ENCODE results near the gene MZT2B. TPM values are rescaled to one million over a fixed set of nuclear protein-coding genes. Genes with fewer than 3 reads are reported as not detected.
A peak's percentile ranks its signal among the peaks of the same experiment; 100 is the strongest.
"Not testable (repeated sequence)": the region's sequence is repeated elsewhere in the genome, so short reads cannot be mapped to it uniquely, and the experiment has no call there.

Gene MZT2B
- total RNA-seq, 1 experiment from 2014 or later = 112 TPM

DNA sequence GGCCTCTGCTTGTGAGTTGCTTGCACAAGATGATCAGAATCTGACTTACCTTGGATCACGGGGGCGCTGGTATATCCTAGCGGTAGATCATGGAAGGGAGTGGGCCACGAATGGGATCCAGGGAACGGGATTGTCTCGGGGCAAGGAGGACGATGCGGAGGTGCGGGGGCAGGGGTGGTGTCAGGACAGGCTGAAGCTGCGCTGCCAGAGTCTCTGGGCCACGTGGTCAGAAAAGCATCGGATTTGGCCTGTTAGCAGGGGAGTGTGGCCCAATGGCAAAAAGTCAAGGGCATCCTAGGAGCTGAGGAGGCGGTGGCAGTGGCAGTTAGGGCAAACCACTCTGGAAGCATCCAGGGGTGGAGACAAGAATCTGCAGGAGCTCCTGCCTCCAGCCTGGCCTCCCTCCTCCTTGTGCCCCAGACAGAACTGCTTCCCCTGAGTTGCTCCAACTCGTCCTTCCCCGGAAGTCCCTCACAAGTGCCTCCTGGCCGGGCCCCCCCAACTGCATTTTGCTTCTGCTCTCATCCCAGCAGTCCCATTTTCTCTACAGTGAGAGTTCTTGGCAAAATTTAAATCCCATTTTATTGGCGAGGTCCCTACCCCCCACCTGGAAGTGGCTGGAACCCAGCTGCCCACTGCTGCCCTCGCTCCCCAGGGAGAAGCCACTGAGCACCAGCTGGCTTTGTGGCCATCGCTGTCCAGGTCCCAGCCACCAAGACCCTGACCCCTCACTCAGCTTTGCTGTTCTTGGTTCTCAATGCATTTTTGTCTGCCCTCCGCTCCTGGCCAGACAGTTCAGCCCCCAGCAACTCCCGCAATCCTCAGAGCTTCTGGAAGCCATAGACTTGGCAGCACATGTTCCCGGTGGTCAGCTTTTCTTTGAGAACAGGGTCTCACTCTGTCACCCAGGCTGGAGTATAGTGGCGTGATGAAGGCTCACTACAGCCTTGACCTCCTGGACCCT, 31.6 kb upstream of the MZT2B start:
- DNase-seq (ENCODE audit: low read depth, low spot score) = no peak
- in situ Hi-C loops (cut with HindIII; ENCODE audit: low pct_unique_long_range_greater_than_20kb, low sequenced_read_pairs) = no loop called here

DNA sequence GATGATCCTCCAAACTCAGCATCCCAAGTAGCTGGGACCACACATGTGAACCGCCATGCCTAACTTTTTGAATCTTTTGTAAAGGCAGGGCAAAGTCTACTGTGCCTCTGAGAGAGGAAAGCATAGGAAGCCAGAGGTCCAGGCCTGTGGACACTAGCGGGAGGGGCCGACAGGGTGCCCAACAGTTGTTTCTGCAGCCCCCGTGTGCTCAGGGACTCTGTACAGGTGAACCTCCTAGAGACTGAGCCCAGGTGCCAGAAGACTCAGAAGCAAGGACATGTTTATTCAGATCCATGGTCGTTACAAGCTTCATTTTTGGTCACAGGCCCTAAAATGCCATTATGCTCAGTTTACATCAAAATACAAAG, 30.9 kb upstream of the MZT2B start:
- DNase-seq (ENCODE audit: low read depth, low spot score); in situ Hi-C loops (cut with HindIII; ENCODE audit: low pct_unique_long_range_greater_than_20kb, low sequenced_read_pairs): not testable (repeated sequence)

DNA sequence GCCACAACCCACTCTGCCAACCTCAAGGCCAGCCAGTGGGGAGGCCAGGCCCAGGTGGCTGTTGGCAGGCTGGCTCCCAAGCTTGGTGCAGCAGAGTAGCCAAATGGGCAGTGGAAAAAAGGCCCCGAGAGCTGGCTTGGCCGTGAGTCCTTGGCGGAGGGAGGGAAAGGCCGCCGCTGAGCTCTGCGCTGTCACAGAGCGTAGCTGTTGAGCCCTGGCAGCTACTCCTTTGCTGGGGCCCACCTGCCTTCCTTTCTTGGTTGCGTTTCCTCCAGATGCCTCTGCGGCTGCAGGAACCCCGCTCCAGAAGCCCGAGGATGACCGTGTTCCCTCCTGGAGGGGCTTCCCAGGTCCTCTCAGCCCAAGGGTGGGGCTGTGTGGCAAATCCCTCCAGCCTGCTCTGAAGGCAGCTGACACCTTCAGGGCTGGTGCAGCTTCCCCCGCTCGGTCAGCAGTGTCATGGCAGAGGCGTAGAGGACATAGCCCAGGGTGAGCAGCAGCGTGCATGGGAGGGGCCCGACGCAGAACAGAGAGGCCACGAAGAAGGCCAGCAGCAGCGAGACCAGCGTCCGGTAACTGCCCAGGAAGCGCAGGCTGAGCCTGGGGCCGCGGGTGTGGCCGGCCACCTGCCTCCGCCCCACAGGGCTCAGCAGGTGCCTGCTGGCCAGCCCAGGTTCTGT, 29.8 kb upstream of the MZT2B start:
- in situ Hi-C loops (cut with HindIII; ENCODE audit: low pct_unique_long_range_greater_than_20kb, low sequenced_read_pairs) = not testable (repeated sequence)

DNA sequence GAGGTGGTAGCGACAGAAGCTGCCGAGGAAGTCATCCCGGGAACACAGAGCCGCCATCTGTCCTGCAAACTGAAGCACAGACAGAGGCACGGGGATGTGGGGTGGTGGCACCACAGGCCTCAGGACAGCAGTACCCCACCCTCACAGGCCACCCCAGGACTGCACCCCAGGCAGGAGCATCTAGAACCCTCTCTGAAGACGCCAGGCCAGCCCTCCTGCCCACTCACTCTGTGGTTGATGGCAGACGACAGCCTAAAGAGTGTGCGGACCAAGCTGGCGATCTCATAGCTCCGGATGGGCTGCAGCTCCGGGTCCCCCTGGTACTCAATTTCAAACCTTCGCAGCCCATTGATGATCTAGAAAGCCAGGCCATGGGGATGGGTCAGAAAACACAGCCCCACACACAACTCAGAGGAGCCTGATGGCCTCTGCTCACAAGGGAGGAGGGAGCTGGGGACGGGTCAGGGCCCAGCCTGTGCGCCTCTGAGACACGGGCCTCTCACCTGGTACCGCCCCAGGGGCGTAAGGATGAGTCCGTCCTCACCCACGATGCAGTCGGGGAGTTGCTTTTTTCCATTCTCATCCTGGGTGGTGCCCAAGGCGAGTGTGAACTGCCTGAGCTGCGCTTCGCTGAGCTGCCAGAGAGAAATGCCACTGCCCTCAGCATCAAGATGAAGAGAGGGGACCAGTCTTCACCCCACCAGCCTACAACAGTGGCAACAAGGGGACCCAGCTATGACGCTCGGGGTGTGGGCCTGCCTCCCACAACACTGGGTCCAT, 29.1 kb upstream of the MZT2B start:
- DNase-seq (ENCODE audit: low read depth, low spot score) = no peak
- in situ Hi-C loops (cut with HindIII; ENCODE audit: low pct_unique_long_range_greater_than_20kb, low sequenced_read_pairs) = no loop called here

More for the DNA sequence above, 29.8 kb upstream of the MZT2B start:
- DNase-seq (ENCODE audit: low read depth, low spot score) = not testable (repeated sequence)

DNA sequence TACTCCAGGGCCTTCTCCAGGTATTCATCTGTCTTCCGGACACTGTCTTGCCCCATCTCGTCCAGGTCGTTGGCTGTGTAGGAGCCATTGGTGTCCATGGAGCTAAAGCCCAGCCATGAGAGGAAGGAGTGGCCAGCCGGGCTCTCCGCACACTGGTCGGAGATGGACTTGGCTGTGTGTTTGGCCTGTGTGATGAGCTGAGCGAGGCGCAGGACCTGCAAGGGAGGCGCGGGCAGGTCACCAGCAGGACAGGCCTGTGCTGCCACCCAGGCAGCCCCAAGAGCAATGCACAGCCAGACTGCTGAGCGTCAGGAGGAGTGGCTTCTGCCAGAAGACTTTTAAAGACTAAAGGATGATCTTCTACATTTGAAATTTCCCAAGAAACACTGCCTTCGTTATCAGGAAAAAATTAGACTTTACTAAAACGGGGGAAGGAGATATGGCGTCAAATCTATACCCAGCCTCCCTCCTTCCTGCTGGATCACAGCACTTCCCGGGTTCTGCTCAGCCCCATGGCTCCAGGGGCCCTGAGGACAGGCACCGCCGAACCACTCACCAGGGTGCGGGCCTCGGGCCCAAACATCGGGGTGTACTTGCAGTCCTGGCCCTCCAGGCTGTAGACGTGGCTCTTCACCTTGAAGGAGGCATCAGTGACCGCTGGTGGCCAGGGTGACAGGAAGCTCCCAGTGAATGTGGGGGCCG, 28.2 kb upstream of the MZT2B start:
- in situ Hi-C loops (cut with HindIII; ENCODE audit: low pct_unique_long_range_greater_than_20kb, low sequenced_read_pairs); DNase-seq (ENCODE audit: low read depth, low spot score): not testable (repeated sequence)

DNA sequence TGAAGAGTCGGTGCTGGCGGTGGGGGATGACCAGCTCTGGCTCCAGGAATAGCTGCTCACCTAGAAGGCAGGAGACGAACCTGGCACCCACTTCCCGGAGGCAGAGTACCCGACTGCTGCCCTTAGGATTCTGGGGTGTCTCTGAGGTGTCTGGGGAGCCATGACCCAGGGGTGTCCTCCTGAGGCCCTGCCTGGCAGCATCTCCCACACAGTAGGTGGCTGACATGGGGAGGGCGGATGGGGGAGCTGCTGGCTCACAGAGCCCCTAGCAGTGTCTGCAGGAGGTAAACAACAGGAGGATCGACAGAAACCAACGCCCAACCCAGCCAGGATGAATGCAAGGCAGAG, 27.7 kb upstream of the MZT2B start:
- DNase-seq (ENCODE audit: low read depth, low spot score); in situ Hi-C loops (cut with HindIII; ENCODE audit: low pct_unique_long_range_greater_than_20kb, low sequenced_read_pairs): not testable (repeated sequence)

DNA sequence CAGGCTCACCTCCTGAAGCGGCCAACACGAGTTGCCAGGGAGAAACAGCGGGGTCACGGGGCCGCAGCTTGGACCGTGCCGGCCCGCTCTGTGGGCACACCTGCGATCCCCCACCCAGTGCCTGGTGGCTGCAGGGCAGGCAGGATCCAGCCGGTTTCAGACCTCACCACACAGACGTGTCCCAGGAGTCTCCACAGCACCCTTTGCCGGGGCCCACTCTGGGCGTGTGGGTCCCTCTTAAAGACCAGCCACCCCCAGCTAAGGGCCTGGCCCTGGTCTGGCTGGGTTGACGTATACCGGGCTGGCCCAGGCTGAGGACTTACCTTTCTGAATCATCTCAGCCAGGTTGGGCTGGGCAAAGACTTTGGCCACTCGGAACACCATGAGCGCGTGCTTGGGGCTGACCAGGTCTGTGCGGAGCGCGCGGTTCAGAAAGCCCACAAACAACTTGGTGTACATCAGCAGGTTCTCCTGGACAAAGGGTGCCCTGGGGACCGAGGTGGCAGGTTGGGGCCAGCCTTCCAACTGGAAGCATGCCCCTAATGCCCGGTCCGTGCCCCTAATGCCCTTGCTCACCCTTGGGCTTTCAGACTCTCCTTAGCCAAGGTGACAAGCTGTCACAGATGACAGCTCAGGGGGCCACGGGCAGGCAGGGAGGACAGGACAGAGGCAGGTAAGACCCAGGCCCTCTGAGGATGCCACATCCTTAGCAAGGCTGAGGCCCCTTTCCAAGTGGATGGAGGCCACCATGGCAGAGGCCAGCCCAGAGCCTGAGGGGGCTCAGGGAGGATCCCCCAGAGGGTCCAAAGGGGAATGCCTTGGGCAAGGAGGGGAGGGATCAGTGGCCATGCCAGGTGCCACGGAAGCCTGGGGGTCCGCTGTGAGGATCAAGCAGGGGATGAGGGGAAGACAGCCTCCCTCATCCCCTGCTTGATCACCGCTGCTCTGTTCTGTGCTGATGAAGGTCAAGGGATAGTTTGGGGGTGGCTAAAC, 27.0 kb upstream of the MZT2B start:
- no peak for DNase-seq (ENCODE audit: low read depth, low spot score)
- in situ Hi-C loops (cut with HindIII; ENCODE audit: low pct_unique_long_range_greater_than_20kb, low sequenced_read_pairs) = no loop called here

DNA sequence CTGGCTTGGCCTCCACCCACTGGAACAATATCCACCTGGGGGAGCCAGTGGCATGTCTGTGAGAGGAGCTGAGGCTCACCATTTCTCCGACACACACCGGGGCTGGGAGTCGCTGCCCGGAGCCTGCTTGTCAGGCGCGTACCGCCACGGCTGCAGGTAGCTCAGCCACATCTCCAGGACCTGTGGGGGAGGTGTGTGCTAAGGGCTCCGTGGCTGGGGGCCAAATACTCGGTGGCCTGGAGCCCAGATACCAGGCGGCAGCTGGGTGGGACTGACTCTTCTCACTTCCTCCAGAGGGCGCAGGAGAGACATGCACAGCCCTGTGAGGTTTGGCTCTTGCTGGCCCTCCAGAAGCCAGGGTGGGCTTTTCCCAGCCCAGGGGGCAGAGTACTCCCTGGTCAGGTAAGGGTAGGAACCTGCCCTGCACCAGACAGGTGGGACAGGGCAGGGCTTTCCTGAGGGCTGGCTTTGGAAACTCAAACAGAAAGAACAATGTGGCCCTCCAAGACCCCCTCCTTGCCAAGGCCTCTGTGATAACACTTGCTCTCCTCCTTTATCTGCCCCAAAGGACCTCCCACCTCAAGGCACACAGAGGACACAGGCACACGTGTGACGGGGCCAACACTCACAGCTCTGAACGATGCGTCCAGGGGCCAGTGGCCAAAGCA, 26.0 kb upstream of the MZT2B start:
- DNase-seq (ENCODE audit: low read depth, low spot score) = peak; percentile 67
- in situ Hi-C loops (cut with HindIII; ENCODE audit: low pct_unique_long_range_greater_than_20kb, low sequenced_read_pairs) = not testable (repeated sequence)

DNA sequence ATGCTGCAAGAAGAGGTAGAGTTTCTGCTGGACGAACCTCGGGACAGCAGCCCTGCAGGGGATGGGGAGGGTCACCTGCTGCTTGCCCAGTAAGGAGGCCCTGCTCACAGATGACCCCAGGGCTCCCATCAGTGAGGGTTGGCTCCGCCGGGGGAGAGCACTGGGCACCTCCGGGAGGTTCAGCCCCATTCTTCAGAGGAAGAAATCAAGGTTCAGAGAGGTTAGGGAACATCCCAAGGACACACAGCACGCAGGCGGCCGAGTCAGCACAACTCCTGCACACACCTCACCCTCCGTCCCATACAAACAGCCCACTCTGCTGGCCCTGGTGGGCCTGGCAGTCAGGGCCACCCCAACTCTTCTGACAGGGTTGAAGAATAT, 25.4 kb upstream of the MZT2B start:
- in situ Hi-C loops (cut with HindIII; ENCODE audit: low pct_unique_long_range_greater_than_20kb, low sequenced_read_pairs) = no loop called here
- no peak for DNase-seq (ENCODE audit: low read depth, low spot score)

DNA sequence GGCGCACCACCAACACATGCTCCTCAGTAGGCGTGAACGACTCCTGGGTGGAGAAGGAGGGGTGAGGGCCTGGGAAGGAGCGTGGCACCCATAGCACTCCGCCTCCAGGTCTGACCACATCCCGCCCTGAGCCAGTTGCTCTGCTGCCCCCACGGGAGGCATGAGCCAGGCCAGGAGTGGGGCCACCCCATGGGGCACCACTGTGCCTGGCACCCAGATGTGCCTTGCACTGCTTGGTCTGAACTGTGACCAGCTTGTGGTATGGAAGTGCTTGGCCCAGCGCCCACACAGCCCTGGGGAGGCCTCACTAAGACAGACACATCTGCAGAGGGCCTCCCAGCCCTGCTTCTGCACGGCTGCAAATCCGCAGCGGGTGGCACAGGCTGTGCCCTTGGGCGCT, 24.7 kb upstream of the MZT2B start:
- in situ Hi-C loops (cut with HindIII; ENCODE audit: low pct_unique_long_range_greater_than_20kb, low sequenced_read_pairs); DNase-seq (ENCODE audit: low read depth, low spot score): not testable (repeated sequence)

DNA sequence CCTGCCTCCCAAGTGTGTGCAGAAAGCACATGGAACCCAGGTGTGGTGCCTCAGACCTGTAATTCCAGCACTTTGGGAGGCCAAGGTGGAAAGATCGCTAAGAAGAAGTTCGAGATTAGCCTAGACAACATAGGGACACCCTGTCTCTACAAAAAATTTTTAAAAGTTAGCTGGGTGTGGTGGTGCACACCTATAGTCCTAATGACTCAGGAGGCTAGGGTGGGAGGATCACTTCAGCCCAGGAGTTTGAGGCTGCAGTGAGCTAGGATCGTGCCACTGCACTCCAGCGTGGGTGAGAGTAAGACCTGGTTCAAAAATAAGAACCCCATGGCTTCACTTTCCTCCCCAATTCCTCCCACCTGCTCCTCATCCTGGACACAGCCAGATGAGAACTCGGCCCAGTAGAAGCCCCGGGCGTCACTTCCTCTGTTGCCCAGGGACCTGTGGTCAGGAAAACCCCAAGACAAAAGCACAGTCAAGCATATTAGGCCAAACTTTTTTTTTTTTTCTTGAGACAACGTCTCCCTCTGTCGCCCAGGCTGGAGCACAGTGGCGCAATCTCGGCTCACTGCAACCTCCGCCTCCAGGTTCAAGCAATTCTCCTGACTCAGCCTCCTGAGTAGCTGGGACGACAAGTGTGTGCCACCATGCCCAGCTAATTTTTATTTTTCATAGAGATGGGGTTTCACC, 24.1 kb upstream of the MZT2B start:
- in situ Hi-C loops (cut with HindIII; ENCODE audit: low pct_unique_long_range_greater_than_20kb, low sequenced_read_pairs) = not testable (repeated sequence)
- DNase-seq (ENCODE audit: low read depth, low spot score) = peak; percentile 52

DNA sequence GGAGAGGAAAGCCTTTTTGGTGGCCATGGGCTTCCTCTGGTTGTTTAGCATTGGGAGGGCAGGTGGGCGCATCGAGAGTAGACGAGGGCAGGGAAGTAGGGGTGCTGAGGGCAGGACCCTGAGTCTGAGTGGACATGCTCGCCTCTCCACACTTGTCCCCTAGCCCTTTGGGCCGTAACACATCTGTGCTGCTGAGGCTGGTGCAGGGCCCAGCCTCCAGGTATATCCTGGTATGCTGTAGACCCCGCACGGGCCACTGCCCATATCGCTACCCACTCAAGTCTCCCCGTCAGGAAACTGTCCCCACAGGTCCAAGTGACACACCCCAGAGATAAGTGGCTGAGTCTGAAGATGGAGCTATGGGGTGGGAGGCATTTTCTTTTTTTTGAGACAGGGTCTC, 23.4 kb upstream of the MZT2B start:
- DNase-seq (ENCODE audit: low read depth, low spot score) = no peak
- in situ Hi-C loops (cut with HindIII; ENCODE audit: low pct_unique_long_range_greater_than_20kb, low sequenced_read_pairs) = no loop called here

DNA sequence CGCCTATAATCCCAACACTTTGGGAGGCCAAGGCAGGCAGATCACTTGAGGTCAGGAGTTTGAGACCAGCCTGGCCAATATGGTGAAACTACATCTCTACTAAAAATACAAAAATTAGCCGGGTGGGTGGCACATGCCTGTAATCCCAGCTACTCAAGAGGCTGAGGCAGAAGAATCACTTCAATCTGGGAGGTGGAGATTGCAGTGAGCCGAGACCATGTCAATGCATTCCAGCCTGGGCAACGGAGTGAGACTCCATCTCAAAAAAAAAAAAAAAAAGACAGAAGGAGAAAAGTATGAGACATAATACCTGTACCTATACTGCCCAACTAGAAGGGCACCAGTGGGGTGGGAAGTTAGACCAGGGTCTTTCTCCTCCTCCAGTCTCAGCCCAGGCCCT, 22.7 kb upstream of the MZT2B start:
- in situ Hi-C loops (cut with HindIII; ENCODE audit: low pct_unique_long_range_greater_than_20kb, low sequenced_read_pairs); DNase-seq (ENCODE audit: low read depth, low spot score): not testable (repeated sequence)

DNA sequence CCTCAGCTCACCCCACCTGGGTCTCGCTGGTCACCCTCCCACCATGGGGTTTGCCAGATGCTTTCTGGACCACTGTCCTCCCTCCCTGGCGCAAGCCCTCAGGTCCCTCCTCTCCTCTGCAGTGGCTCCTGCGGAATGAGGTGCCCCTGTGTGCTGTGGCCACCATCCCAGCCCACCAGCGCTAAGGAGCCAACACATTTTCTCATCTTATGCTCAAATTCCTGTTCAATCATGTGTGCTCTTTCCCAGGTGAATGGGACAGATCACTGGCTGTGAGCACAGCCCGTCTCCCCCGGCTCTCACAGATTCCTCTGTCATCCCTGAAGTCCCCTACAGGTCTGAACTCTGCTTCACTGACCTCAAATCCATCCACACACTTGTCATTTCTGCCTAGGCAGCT, 21.9 kb upstream of the MZT2B start:
- DNase-seq (ENCODE audit: low read depth, low spot score) = no peak
- in situ Hi-C loops (cut with HindIII; ENCODE audit: low pct_unique_long_range_greater_than_20kb, low sequenced_read_pairs) = no loop called here

DNA sequence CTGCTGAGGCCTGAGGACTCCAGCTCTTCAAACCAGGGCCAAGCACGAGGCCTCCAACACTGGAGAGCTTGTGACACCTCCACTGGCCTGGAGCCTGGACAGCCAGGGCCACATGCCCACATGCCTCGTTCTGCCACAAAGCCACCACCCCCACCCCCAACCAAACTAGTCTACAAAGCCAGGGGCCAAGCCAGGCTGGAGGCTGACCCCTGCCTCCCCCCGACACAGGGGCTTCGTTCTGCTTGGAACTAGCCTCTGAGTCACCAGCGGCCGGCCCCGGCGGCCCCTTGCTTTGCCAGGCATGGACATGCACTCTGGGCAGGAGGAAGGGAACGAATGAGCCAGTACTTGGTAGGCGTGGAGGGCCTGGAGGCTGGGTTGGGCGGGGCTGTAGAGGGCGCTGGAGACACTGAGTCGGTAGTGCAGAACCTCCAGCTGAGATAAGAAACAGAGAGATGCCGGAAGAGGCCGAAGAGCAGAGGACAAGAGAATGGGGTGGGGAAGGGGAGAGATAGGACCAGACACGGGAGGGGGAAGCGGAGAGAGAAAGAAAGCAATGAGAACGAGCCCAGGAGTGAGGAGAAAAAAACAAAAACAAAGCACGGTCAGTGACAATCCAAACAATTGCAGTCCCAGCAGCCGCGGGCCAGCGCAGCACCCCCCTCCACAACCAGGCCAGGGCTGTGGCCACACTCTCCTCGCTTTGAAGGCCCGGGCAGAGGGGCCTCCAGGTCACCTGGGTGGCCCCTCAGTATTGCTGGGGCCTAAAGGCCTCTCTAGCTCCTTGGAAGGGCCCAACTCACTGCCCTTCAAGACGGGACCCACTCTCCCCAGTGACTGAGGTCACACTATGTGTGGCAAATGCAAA, 21.0 kb upstream of the MZT2B start:
- DNase-seq (ENCODE audit: low read depth, low spot score) = peak; percentile 7
- in situ Hi-C loops (cut with HindIII; ENCODE audit: low pct_unique_long_range_greater_than_20kb, low sequenced_read_pairs) = not testable (repeated sequence)
